HCT116 (cell line): ENCODE data around the gene ADIPOR2.
"Not testable (repeated sequence)": the region's sequence is repeated elsewhere in the genome, so short reads cannot be mapped to it uniquely, and the experiment has no call there.

ENCODE experiments used
- EGR1 ChIP-seq: IDR thresholded peaks from 2 replicates; pipeline ENCODE4 v1.6.1; 2012; ENCODE audit warnings: low read depth
- EZH2 ChIP-seq: fragments of 200-600 bp; sonication (generic); IDR thresholded peaks from 2 replicates; pipeline ENCODE4 v1.6.1; 2017; ENCODE audit warnings: antibody characterized with exemption, mixed run types
- FOSL1 ChIP-seq: IDR thresholded peaks from 2 replicates; pipeline ENCODE4 v1.6.1; 2012; ENCODE audit warnings: low read depth
- POLR2A ChIP-seq: IDR thresholded peaks from 2 replicates; pipeline ENCODE4 v1.7.0; 2011; ENCODE audit warnings: borderline replicate concordance; ENCODE audit not compliant: insufficient read depth, insufficient read length; ENCODE audit errors: extremely low read depth
- POLR2AphosphoS5 ChIP-seq: IDR thresholded peaks from 2 replicates; pipeline ENCODE4 v1.6.1; 2011; ENCODE audit warnings: mild to moderate bottlenecking, low read depth, low read length, moderate library complexity
- RAD21 ChIP-seq: IDR thresholded peaks from 2 replicates; pipeline ENCODE4 v1.6.1; 2012; ENCODE audit warnings: low read depth, mild to moderate bottlenecking
- ZFX ChIP-seq: fragments of 450-650 bp; IDR thresholded peaks from 2 replicates; pipeline ENCODE4 v1.6.1; 2017
- ZNF274 ChIP-seq: fragments of 200-500 bp; sonication (Bioruptor generic); IDR thresholded peaks from 2 replicates; pipeline ENCODE4 v1.6.1; 2014; ENCODE audit warnings: mild to moderate bottlenecking, low read depth, low read length, inconsistent platforms
- TF ChIP-seq, protein P1 (sequence below), 3 experiments: fragments of 200-600 bp in 1 of 3; sonication (generic) in 1 of 3; IDR thresholded peaks in 2 of 3; conservative IDR thresholded peaks in 1 of 3; 2 replicates each; pipeline ENCODE4 v1.5.1; 2012 to 2017; ENCODE audit warnings: low read depth in 2 of 3, low read length in 2 of 3, antibody characterized with exemption in 1 of 3, borderline replicate concordance in 1 of 3, control low read depth in 1 of 3, mild to moderate bottlenecking in 1 of 3, mixed read lengths in 1 of 3, mixed run types in 1 of 3, moderate library complexity in 1 of 3; ENCODE audit not compliant: insufficient read depth in 1 of 3
- TF ChIP-seq, protein P2 (sequence below): IDR thresholded peaks from 2 replicates; pipeline ENCODE4 v1.6.1; 2012

- TF ChIP-seq, protein P1, sequence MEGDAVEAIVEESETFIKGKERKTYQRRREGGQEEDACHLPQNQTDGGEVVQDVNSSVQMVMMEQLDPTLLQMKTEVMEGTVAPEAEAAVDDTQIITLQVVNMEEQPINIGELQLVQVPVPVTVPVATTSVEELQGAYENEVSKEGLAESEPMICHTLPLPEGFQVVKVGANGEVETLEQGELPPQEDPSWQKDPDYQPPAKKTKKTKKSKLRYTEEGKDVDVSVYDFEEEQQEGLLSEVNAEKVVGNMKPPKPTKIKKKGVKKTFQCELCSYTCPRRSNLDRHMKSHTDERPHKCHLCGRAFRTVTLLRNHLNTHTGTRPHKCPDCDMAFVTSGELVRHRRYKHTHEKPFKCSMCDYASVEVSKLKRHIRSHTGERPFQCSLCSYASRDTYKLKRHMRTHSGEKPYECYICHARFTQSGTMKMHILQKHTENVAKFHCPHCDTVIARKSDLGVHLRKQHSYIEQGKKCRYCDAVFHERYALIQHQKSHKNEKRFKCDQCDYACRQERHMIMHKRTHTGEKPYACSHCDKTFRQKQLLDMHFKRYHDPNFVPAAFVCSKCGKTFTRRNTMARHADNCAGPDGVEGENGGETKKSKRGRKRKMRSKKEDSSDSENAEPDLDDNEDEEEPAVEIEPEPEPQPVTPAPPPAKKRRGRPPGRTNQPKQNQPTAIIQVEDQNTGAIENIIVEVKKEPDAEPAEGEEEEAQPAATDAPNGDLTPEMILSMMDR (IDR thresholded peaks at IDR 0.05 in 2 of 3, conservative IDR thresholded peaks at IDR 0.05 in 1 of 3; ENCODE audit: borderline replicate concordance in 1 of 3, insufficient read depth in 1 of 3, low read depth in 2 of 3, low read length in 2 of 3): not testable (repeated sequence)
- TF ChIP-seq EZH2, RAD21, ZNF274, POLR2A, EGR1, ZFX, FOSL1, POLR2AphosphoS5: not testable (repeated sequence)
- TF ChIP-seq, protein P2, sequence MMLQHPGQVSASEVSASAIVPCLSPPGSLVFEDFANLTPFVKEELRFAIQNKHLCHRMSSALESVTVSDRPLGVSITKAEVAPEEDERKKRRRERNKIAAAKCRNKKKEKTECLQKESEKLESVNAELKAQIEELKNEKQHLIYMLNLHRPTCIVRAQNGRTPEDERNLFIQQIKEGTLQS: not testable (repeated sequence)
Measured at GRCh38 chr12:1712305-1712704, 21.4 kb downstream of the ADIPOR2 start.
